H1 (cell line): ENCODE measurements around the gene DMXL2. TPM values are rescaled to one million over a fixed set of nuclear protein-coding genes. Genes with fewer than 3 reads are reported as not detected.

Experiments
- CTCF ChIA-PET: fragments of 300-600 bp; sonication (Branson Sonifier 250); formaldehyde crosslinking; loops from one replicate; lab custom pipeline; 2021; ENCODE audit not compliant: partially characterized antibody; lab: Charles Lee
- POLR2A ChIA-PET: fragments of 300-600 bp; sonication (Branson Sonifier 250); formaldehyde crosslinking; loops from one replicate; lab custom pipeline; 2021; ENCODE audit warnings: inconsistent platforms; ENCODE audit not compliant: partially characterized antibody; lab: Charles Lee
- DNase-seq, 2 experiments: peaks; one replicate each; pipeline versions ENCODE4 v3.0.0 to v3.0.0-alpha.2; 2010 to 2022; ENCODE audit warnings: low spot score in 2 of 2, low read depth in 1 of 2, mixed read lengths in 1 of 2
- FAIRE-seq: peaks from 2 replicates; lab custom pipeline; 2011; peaks lifted over from hg19 to GRCh38; lab: Jason Lieb, UNC
- H2AFZ ChIP-seq: 2 replicates; pipeline ENCODE4 v1.8.1; 2012; ENCODE audit warnings: low read length, inconsistent platforms
- H2AK5ac ChIP-seq: 2 replicates; pipeline ENCODE4 v1.6.1; 2013; ENCODE audit warnings: low read depth, low read length
- H2BK120ac ChIP-seq: replicated peaks from 2 replicates; pipeline ENCODE3; 2013; ENCODE audit warnings: low read depth, low read length, inconsistent platforms
- H2BK12ac ChIP-seq: 2 replicates; pipeline ENCODE4 v1.6.1; 2013; ENCODE audit warnings: low read depth, low read length
- H2BK15ac ChIP-seq: 2 replicates; pipeline ENCODE4 v1.6.1; 2013; ENCODE audit warnings: low read length
- H2BK20ac ChIP-seq: 2 replicates; pipeline ENCODE4 v1.6.1; 2013; ENCODE audit warnings: low read length
- H2BK5ac ChIP-seq: 2 replicates; pipeline ENCODE4 v1.6.1; 2013; ENCODE audit warnings: low read depth, low read length
- H3K14ac ChIP-seq: 2 replicates; pipeline ENCODE4 v1.6.1; 2013; ENCODE audit warnings: inconsistent platforms; ENCODE audit not compliant: insufficient read length
- H3K18ac ChIP-seq: 2 replicates; pipeline ENCODE4 v1.6.1; 2013; ENCODE audit warnings: low read length; ENCODE audit errors: extremely low read depth
- H3K23ac ChIP-seq: 2 replicates; pipeline ENCODE4 v1.6.1; 2013; ENCODE audit warnings: inconsistent platforms; ENCODE audit not compliant: insufficient read length
- H3K23me2 ChIP-seq: 2 replicates; pipeline ENCODE4 v1.6.1; 2013; ENCODE audit warnings: low read depth, low read length
- H3K27ac ChIP-seq: 2 replicates; pipeline ENCODE4 v1.6.1; 2011; ENCODE audit warnings: low read depth, low read length, inconsistent platforms
- H3K27me3 ChIP-seq, 4 experiments: replicated peaks in 1 of 4; 1 replicate in 1 of 4; 2 replicates in 3 of 4; pipeline versions ENCODE4 v1.6.1 to v1.8.1; 2011 to 2013; ENCODE audit warnings: low read length in 3 of 4, mild to moderate bottlenecking in 3 of 4, inconsistent platforms in 2 of 4, mixed read lengths in 2 of 4, moderate library complexity in 1 of 4; ENCODE audit not compliant: control insufficient read depth in 3 of 4, insufficient read depth in 3 of 4; ENCODE audit errors: extremely low read depth in 1 of 4
- H3K36me3 ChIP-seq, 4 experiments: 2 replicates each; pipeline versions ENCODE4 v1.6.1 to v1.8.1; 2011 to 2013; ENCODE audit warnings: mild to moderate bottlenecking in 4 of 4, low read length in 3 of 4, moderate library complexity in 2 of 4, control low read depth in 1 of 4, inconsistent platforms in 1 of 4; ENCODE audit not compliant: insufficient read depth in 4 of 4, control insufficient read depth in 2 of 4
- H3K4ac ChIP-seq: replicated peaks from 2 replicates; pipeline ENCODE3; 2013; ENCODE audit warnings: low read length, low read depth, mixed read lengths, inconsistent platforms; ENCODE audit not compliant: insufficient read length
- H3K4me1 ChIP-seq, 4 experiments: replicated peaks in 1 of 4; 1 replicate in 1 of 4; 2 replicates in 3 of 4; pipeline versions ENCODE4 v1.6.1 to v1.8.1; 2011 to 2013; ENCODE audit warnings: low read length in 3 of 4, inconsistent platforms in 2 of 4, mixed read lengths in 1 of 4; ENCODE audit not compliant: insufficient read depth in 4 of 4, control insufficient read depth in 3 of 4
- H3K4me2 ChIP-seq, 2 experiments: 2 replicates each; pipeline versions ENCODE4 v1.6.1 to v1.8.1; 2011 to 2013; ENCODE audit warnings: low read depth in 2 of 2, low read length in 2 of 2, control low read depth in 1 of 2, inconsistent platforms in 1 of 2, mild to moderate bottlenecking in 1 of 2; ENCODE audit not compliant: insufficient read depth in 1 of 2
- H3K4me3 ChIP-seq, 4 experiments: fragments of 200-600, 300-600 bp in 1 of 4; sonication (generic), shearing (Covaris generic), sonication (Bioruptor Twin) in 1 of 4; 2 replicates each; pipeline versions ENCODE4 v1.5.1 to v1.8.1; 2011 to 2016; ENCODE audit warnings: low read length in 4 of 4, low read depth in 3 of 4, control low read depth in 2 of 4, inconsistent platforms in 2 of 4, mild to moderate bottlenecking in 2 of 4, mixed read lengths in 1 of 4, moderate library complexity in 1 of 4; ENCODE audit not compliant: insufficient read depth in 2 of 4; ENCODE audit errors: extremely low read depth in 1 of 4
- H3K56ac ChIP-seq: replicated peaks from 2 replicates; pipeline ENCODE3; 2013; ENCODE audit warnings: low read depth, mild to moderate bottlenecking, mixed read lengths, low read length, inconsistent platforms; ENCODE audit not compliant: insufficient read length
- H3K79me1 ChIP-seq: 2 replicates; pipeline ENCODE4 v1.6.1; 2013; ENCODE audit warnings: low read depth, low read length, control low read depth
- H3K79me2 ChIP-seq, 2 experiments: 2 replicates each; pipeline versions ENCODE4 v1.6.1 to v1.8.1; 2012 to 2013; ENCODE audit warnings: low read length in 2 of 2, mild to moderate bottlenecking in 2 of 2, inconsistent platforms in 1 of 2; ENCODE audit not compliant: insufficient read depth in 2 of 2, control insufficient read depth in 1 of 2
- H3K9ac ChIP-seq, 4 experiments: replicated peaks in 1 of 4; 1 replicate in 1 of 4; 2 replicates in 3 of 4; pipeline versions ENCODE4 v1.6.1 to v1.8.1; 2011 to 2013; ENCODE audit warnings: low read depth in 3 of 4, low read length in 3 of 4, control low read depth in 2 of 4, mild to moderate bottlenecking in 2 of 4, moderate library complexity in 2 of 4, inconsistent platforms in 1 of 4; ENCODE audit errors: extremely low read depth in 1 of 4
- H3K9me3 ChIP-seq, 2 experiments: 2 replicates each; pipeline versions ENCODE4 v1.6.1 to v1.8.1; 2012 to 2013; ENCODE audit warnings: mild to moderate bottlenecking in 2 of 2, moderate library complexity in 2 of 2, control low read depth in 1 of 2, inconsistent platforms in 1 of 2, low read depth in 1 of 2, low read length in 1 of 2, mixed read lengths in 1 of 2; ENCODE audit not compliant: insufficient read depth in 2 of 2
- H4K20me1 ChIP-seq, 2 experiments: replicated peaks in 1 of 2; 2 replicates each; pipeline versions ENCODE3 to v1.8.1; 2011 to 2013; ENCODE audit warnings: inconsistent platforms in 2 of 2, low read length in 2 of 2, mild to moderate bottlenecking in 1 of 2; ENCODE audit not compliant: insufficient read depth in 2 of 2, control insufficient read depth in 1 of 2
- H4K5ac ChIP-seq: 2 replicates; pipeline ENCODE4 v1.6.1; 2013; ENCODE audit warnings: low read length, low read depth, mixed read lengths, inconsistent platforms; ENCODE audit not compliant: insufficient read length
- H4K8ac ChIP-seq: 2 replicates; pipeline ENCODE4 v1.8.0; 2013; ENCODE audit warnings: mild to moderate bottlenecking, moderate library complexity, low read length, inconsistent platforms; ENCODE audit not compliant: insufficient read depth; ENCODE audit errors: extremely low read depth
- H4K91ac ChIP-seq: replicated peaks from 2 replicates; pipeline ENCODE3; 2013; ENCODE audit warnings: low read length, mixed read lengths, inconsistent platforms; ENCODE audit not compliant: insufficient read length
- CTCF ChIP-seq, 3 experiments: IDR thresholded peaks; 1 replicate in 2 of 3; 2 replicates in 1 of 3; pipeline versions ENCODE4 v1.5.1 to v1.6.1; 2011; ENCODE audit warnings: low read length in 3 of 3, mild to moderate bottlenecking in 3 of 3, inconsistent platforms in 2 of 3, low read depth in 1 of 3, moderate library complexity in 1 of 3; ENCODE audit not compliant: insufficient read depth in 1 of 3; ENCODE audit errors: control extremely low read depth in 1 of 3
- MAX ChIP-seq: IDR thresholded peaks from 2 replicates; pipeline ENCODE4 v1.6.1; 2012; ENCODE audit warnings: inconsistent platforms
- RAD21 ChIP-seq, 2 experiments: IDR thresholded peaks in 1 of 2; conservative IDR thresholded peaks in 1 of 2; 2 replicates each; pipeline ENCODE4 v1.6.1; 2011; ENCODE audit warnings: low read depth in 2 of 2, low read length in 2 of 2, improper control_type of control experiment in 1 of 2, inconsistent platforms in 1 of 2, mild to moderate bottlenecking in 1 of 2, moderate library complexity in 1 of 2
- TEAD4 ChIP-seq: IDR thresholded peaks from 2 replicates; pipeline ENCODE4 v1.6.1; 2012; ENCODE audit warnings: low read depth, low read length, inconsistent platforms, mixed read lengths
- WGBS, 2 experiments: shearing (Covaris generic) in 1 of 2; methylation state at CpG; one replicate each; pipeline versions ENCODE4 v1.1.6 to v1.1.7; 2013 to 2015; ENCODE audit warnings: low lambda C conversion rate in 2 of 2, mixed read lengths in 2 of 2, inconsistent platforms in 1 of 2, low coverage in 1 of 2, missing lambda C conversion rate in 1 of 2; ENCODE audit not compliant: insufficient replicate concordance in 2 of 2, insufficient coverage in 1 of 2, insufficient read length in 1 of 2; ENCODE audit errors: extremely low coverage in 1 of 2, missing lambda C conversion rate in 1 of 2; 5-methylcytosine and 5-hydroxymethylcytosine counted together
- polyA plus RNA-seq, 7 experiments: library from polyadenylated mRNA; depleted of rRNA in 3 of 7; stranded (reverse) in 5 of 7; unstranded in 2 of 7; fragments of >200 nt in 5 of 7; fragments of 200-250 nt in 2 of 7; gene quantifications; 1 replicate in 5 of 7; 2 replicates in 1 of 7; 4 replicates in 1 of 7; pipeline versions ENCODE4 v1.2.1 to v1.2.3, GENCODE V29; 2011 to 2013; ENCODE audit warnings: missing spikeins in 2 of 7, mixed read lengths in 2 of 7
- total RNA-seq: library from RNA; stranded (reverse); fragmentation: NEBNext Ultra II Directional; extraction: Animal tissue kit (Norgen Biotek cat#: 25700); gene quantifications from 2 replicates; pipeline ENCODE4 v1.2.1, GENCODE V29; 2021

The DMXL2 gene
- total and polyA plus RNA-seq, 2 of the 8 experiments (the other 6 are each of a cell fraction or from before 2014, with no cell fraction given): 9.5 to 10.6 TPM

- Histone ChIP-seq H2BK5ac (no peak overlapping the region), H3K79me2 (no peaks in the 10 kb centered on the region), H3K23me2 (no peaks in the 10 kb centered on the region), H3K9ac (no peak overlapping the region), H3K36me3 (no peaks in the 10 kb centered on the region), H3K4me3 (no peak overlapping the region), H3K27me3 (no peaks in the 10 kb centered on the region), H2AK5ac (no peak overlapping the region), H3K4me2 (no peak overlapping the region), H2BK15ac (no peak overlapping the region), H2AFZ (no peak overlapping the region), H4K8ac (no peak overlapping the region), H3K27ac (no peak overlapping the region), H3K4me1 (no peaks in the 10 kb centered on the region), H2BK20ac (no peak overlapping the region), H4K91ac (no peak overlapping the region), H3K79me1 (no peaks in the 10 kb centered on the region), H3K18ac (no peak overlapping the region), H2BK120ac (no peak overlapping the region), H3K56ac (no peak overlapping the region), H3K14ac (no peak overlapping the region), H2BK12ac (no peak overlapping the region), H3K23ac (no peak overlapping the region), H3K4ac (no peak overlapping the region), H3K9me3 (no peaks in the 10 kb centered on the region), H4K20me1 (no peaks in the 10 kb centered on the region), H4K5ac (no peak overlapping the region)
- peak; percentile 95 for FAIRE-seq
- ChIA-PET CTCF (interaction anchor here (0.8 to 4.8 kb wide), 33 partner anchors 9 to 336 kb away, joined by 3 to 51 read pairs (median 4); no protein-coding TSS in a partner anchor), POLR2A (no interaction called here)
- no peak for TF ChIP-seq MAX
- TF ChIP-seq CTCF (IDR thresholded peaks at IDR 0.05; ENCODE audit: control extremely low read depth in 1 of 3, insufficient read depth in 1 of 3, low read depth in 1 of 3, low read length in 3 of 3): peak in 2 of 3 experiments; percentile 63 to 85; a peak in 3 of 4 replicates
- TF ChIP-seq RAD21 (IDR thresholded peaks at IDR 0.05 in 1 of 2, conservative IDR thresholded peaks at IDR 0.05 in 1 of 2; ENCODE audit: low read depth in 2 of 2, low read length in 2 of 2): peak; percentile 81 to 83
- no peak for TF ChIP-seq TEAD4
- WGBS, 2 experiments: 78% methylated on average over 5 of the region's 5 CpGs; no CpG with 5 or more reads in 1 of the 2 experiments
- DNase-seq: no peak
Observed at GRCh38 chr15:51499379-51499976, 123.1 kb downstream of the DMXL2 start.
